Esophagus muscularis mucosa (tissue), 4 donors: ENCODE results near the gene SIRT1.

Experiments
- EP300 ChIP-seq: sonication (generic); formaldehyde crosslinking; IDR thresholded peaks from one replicate; pipeline ENCODE4 v1.6.1; 2017; ENCODE audit warnings: antibody characterized with exemption
- POLR2AphosphoS5 ChIP-seq, 2 donors: sonication (generic); formaldehyde crosslinking; IDR thresholded peaks; one replicate each; pipeline ENCODE4 v1.6.1; 2017; ENCODE audit warnings: antibody characterized with exemption in 2 of 2
- TF ChIP-seq, protein P1 (sequence below), 3 experiments: fragments of 200-600 bp in 2 of 3; fragments of 450-650 bp in 1 of 3; sonication (generic) in 2 of 3; IDR thresholded peaks; one replicate each; pipeline ENCODE4 v1.5.1; 2017 to 2019; ENCODE audit warnings: antibody characterized with exemption in 3 of 3, mild to moderate bottlenecking in 2 of 3, moderate library complexity in 1 of 3

DNA sequence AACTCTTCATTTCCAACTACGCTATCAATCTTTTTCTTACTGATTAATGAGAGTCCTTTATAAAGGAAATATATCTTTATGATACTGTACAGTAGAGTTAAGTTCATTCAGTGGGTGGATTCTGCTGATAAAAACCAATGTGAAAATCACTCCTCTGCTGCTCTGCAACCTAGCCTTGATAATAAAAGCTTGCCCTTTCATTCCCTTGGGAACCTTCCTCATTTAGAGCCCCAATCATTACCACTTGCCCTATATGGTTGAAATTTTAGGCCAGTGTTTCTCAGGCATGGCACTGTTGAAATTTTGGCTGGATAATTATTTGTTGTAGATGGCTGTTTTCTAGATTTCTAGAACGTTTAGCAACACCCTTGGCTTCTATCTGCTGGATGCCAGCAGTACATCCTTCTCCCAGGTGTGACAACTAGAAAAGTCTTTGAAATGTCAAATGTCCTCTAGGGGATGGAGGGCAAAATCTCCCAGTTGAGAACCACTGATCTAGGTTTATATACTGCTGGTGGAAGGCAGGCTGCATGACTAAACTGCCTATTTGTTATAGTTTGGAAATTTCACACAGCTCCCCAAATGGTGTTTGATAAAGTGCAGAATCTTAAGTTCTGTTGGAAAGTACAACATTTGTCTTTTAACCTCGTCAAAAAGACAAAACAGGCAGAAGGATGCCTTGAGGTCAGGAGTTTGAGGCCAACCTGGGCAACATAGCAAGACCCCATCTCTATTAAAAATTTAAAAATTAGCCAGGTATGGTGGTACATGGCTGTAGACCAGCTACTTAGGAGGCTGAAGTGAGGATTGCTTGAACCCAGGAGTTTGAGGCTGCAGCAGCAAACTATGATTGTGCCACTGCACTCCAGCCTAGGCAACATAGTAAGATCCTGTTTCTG is 8.9 kb upstream of the SIRT1 start:
- no peak for TF ChIP-seq EP300
- no peak for TF ChIP-seq POLR2AphosphoS5 (IDR thresholded peaks at IDR 0.05)
- TF ChIP-seq, protein P1, sequence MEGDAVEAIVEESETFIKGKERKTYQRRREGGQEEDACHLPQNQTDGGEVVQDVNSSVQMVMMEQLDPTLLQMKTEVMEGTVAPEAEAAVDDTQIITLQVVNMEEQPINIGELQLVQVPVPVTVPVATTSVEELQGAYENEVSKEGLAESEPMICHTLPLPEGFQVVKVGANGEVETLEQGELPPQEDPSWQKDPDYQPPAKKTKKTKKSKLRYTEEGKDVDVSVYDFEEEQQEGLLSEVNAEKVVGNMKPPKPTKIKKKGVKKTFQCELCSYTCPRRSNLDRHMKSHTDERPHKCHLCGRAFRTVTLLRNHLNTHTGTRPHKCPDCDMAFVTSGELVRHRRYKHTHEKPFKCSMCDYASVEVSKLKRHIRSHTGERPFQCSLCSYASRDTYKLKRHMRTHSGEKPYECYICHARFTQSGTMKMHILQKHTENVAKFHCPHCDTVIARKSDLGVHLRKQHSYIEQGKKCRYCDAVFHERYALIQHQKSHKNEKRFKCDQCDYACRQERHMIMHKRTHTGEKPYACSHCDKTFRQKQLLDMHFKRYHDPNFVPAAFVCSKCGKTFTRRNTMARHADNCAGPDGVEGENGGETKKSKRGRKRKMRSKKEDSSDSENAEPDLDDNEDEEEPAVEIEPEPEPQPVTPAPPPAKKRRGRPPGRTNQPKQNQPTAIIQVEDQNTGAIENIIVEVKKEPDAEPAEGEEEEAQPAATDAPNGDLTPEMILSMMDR (IDR thresholded peaks at IDR 0.05), result no peak
